Neural crest cell (in vitro differentiated cells): ENCODE data around the gene TEX261. TPM values are rescaled to one million over a fixed set of nuclear protein-coding genes. Genes with fewer than 3 reads are reported as not detected.

ENCODE experiments used
- DNase-seq: peaks from one replicate; pipeline ENCODE4 v3.0.0; 2021; ENCODE audit warnings: low read depth, mixed read lengths, low spot score
- H3K27ac Mint-ChIP-seq: one replicate; pipeline ENCODE4 v1.8.0; 2021; ENCODE audit warnings: mild to moderate bottlenecking, mixed read lengths; ENCODE audit not compliant: unreplicated experiment
- H3K27me3 Mint-ChIP-seq: 2 replicates; pipeline ENCODE4 v1.8.0; 2021; ENCODE audit warnings: low read depth, mild to moderate bottlenecking, mixed read lengths
- H3K36me3 Mint-ChIP-seq: 2 replicates; pipeline ENCODE4 v1.8.0; 2021; ENCODE audit warnings: low read depth, mild to moderate bottlenecking, mixed read lengths
- H3K4me1 Mint-ChIP-seq: 2 replicates; pipeline ENCODE4 v1.8.0; 2021; ENCODE audit warnings: mixed read lengths
- H3K4me3 Mint-ChIP-seq: one replicate; pipeline ENCODE4 v1.8.0; 2021; ENCODE audit warnings: mild to moderate bottlenecking, mixed read lengths
- H3K9me3 Mint-ChIP-seq: 2 replicates; pipeline ENCODE4 v1.8.0; 2021; ENCODE audit warnings: mixed read lengths
- CTCF ChIP-seq: fragments of 200-600 bp; sonication (generic); conservative IDR thresholded peaks from 2 replicates; pipeline ENCODE4 v1.5.0; 2021; ENCODE audit warnings: antibody characterized with exemption, mild to moderate bottlenecking
- total RNA-seq: library from RNA; stranded (reverse); gene quantifications from 2 replicates; pipeline ENCODE4 v1.2.1, GENCODE V29; 2021

Gene TEX261
- total RNA-seq, 1 donor from 2014 or later, result 57.2 TPM

DNA sequence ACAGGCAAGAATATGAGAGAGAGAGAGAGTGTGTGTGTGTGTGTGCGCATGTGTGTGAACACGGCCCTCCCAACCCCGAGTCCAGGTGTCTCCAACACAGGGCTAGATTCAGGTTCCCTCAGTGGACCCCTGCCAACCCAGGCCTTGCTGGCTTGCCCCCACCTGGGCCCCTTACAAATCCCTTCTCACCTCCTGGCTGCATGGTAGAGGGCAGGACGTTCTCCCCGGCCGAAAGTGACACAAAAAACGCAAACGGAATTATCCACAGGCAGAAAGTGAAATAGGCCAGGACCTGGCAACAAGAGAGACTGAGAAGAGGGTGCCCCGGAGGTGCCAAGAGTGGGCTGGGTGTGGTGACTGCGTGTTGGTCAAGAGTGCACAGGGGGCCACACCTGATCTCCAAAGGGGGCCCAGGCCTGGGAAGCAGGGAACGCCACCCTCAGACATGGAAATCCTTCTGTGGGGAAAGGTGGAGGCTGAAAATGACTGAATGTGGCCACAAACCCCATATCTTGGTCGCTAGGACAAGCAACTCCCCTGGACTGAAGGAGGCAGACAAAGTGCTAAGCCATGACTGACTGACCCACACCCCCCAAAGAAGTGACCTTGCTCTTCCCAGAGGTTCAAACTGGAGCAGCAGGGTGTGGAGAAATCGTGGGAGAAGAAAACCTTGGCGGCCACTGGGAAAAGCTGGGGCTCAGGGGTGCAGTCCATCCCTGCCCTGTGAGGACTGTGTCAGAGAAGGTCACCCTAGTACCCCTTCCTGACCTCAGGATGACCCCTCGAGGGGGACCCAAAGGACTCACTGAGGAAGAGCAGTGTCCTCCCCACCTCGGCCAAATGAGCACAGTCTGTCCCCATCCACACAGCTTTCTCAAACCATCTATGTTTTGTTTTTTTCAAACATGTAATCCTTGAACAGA lies 5.7 kb downstream of the TEX261 start:
- H3K4me1 Mint-ChIP-seq, result peaks cover 25% of the 10 kb centered on the region
- H3K4me3 Mint-ChIP-seq, result no peak overlapping the region
- TF ChIP-seq CTCF, result no peak
- H3K27me3 Mint-ChIP-seq, result peaks cover 2% of the 10 kb centered on the region
- H3K27ac Mint-ChIP-seq, result no peak overlapping the region
- no peak for DNase-seq
- no peaks in the 10 kb centered on the region for H3K9me3 Mint-ChIP-seq
- H3K36me3 Mint-ChIP-seq, result peaks cover 12% of the 10 kb centered on the region

- Mint-ChIP-seq H3K4me3 (no peak overlapping the region), H3K27ac (no peak overlapping the region), H3K36me3 (peaks cover 12% of the 10 kb centered on the region), H3K9me3 (no peaks in the 10 kb centered on the region), H3K27me3 (no peaks in the 10 kb centered on the region), H3K4me1 (peaks cover 17% of the 10 kb centered on the region)
- no peak for TF ChIP-seq CTCF
- no peak for DNase-seq
These were observed 6.5 kb downstream of the TEX261 start for GRCh38 chr2:70988151-70988550.

DNA sequence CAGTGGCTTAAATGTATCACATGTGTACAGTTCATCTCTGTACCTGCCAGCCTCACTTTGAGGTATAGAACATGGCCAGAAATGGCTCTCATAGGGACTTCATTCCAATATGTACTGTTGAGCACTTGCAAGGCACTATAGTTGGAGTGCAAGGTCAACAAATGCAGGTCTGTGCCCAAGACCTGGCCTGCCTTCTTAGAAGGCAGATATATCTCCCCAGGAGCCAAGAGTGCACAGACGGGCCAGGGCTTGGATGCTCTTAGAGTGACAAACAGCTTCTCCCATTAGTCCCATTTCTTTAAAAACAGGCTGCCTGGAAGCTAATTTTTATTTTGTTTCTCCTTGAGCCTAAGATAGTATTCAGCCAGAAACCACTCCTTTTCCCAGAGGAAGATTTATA lies 7.3 kb downstream of the TEX261 start:
- Mint-ChIP-seq H3K36me3 (peaks cover 12% of the 10 kb centered on the region), H3K27me3 (no peaks in the 10 kb centered on the region), H3K4me1 (peaks cover 12% of the 10 kb centered on the region), H3K4me3 (no peak overlapping the region), H3K27ac (no peak overlapping the region), H3K9me3 (no peaks in the 10 kb centered on the region)
- no peak for TF ChIP-seq CTCF
- DNase-seq, result no peak

DNA sequence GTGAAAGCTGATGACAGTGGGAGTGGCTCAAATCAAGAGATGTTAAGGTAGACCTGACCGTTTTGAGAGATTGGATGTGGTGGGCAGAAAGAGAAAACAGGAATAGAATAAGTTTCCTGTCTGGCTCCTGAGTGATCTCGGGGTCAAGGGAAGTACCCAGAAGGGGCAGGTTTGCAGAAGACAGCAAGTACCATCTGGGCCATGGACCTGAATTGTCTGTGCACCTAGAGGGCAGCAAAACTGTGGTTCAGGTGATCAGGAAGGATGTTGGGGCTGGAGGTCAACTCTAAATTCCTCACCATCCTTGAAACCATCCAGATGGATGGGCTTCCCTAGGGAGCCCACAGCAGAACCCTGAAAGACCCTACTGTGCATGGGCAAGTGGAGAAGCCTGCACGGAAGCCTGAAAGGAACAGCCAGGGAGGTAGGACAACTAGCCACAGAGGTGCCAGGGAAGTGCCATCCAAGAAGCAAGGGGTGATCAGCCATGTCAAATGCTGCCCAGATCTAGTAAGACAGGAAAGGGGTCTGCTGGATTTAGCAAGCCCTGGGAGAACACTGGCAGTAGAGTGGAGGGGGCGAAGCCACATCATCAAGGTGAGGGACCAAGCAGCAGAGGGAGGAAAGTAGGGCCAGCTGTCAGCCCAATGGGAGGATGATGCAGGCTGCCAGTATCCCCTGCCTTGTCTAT lies 8.0 kb downstream of the TEX261 start:
- Mint-ChIP-seq H3K27me3 (no peaks in the 10 kb centered on the region), H3K9me3 (no peaks in the 10 kb centered on the region)
- no peak for DNase-seq

DNA sequence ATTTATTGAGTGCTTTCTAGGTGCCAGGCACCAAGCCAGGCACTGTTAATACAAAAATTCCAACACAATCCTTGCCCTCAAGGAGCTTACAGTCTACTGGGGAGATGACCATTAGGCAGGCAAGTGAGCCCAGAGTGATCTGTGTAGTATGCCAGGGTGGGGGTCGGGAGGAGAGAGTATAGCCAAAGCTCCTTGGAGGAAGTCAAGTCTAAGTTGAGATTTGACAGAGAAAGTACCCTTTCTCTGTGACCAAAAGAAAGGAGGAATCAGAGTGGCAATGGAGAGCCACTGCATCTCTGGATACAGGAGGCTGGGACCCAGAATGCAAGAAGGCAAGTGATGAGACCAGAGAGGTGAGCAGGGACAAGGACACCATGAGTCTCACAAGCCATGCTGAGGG lies 8.7 kb downstream of the TEX261 start:
- peaks cover 4% of the 10 kb centered on the region for H3K4me1 Mint-ChIP-seq
- no peak for TF ChIP-seq CTCF
- no peak overlapping the region for H3K27ac Mint-ChIP-seq
- H3K36me3 Mint-ChIP-seq, result peaks cover 12% of the 10 kb centered on the region
- no peak overlapping the region for H3K4me3 Mint-ChIP-seq
- no peaks in the 10 kb centered on the region for H3K9me3 Mint-ChIP-seq
- H3K27me3 Mint-ChIP-seq, result no peaks in the 10 kb centered on the region
- DNase-seq, result no peak

More for the DNA sequence above, 8.0 kb downstream of the TEX261 start:
- Mint-ChIP-seq H3K27ac (no peak overlapping the region), H3K36me3 (peaks cover 12% of the 10 kb centered on the region), H3K4me1 (peaks cover 10% of the 10 kb centered on the region), H3K4me3 (no peak overlapping the region)
- no peak for TF ChIP-seq CTCF
